K562 (cell line): ENCODE results near the gene SMIM29. TPM values are rescaled to one million over a fixed set of nuclear protein-coding genes. Genes with fewer than 3 reads are reported as not detected.
A peak's percentile ranks its signal among the peaks of the same experiment; 100 is the strongest.

Experiments used
- ARID4B ChIP-seq: sonication (generic); formaldehyde crosslinking; IDR thresholded peaks from 2 replicates; pipeline ENCODE4 v1.8.0; 2022; ENCODE audit warnings: mild to moderate bottlenecking, missing genetic modification reagents
- CREBBP ChIP-seq: IDR thresholded peaks from one replicate; pipeline ENCODE4 v1.6.1; 2012; ENCODE audit warnings: low read depth, mild to moderate bottlenecking, control low read depth, inconsistent platforms, low read length
- DACH1 ChIP-seq: fragments of 450-650 bp; IDR thresholded peaks from 2 replicates; pipeline ENCODE4 v1.6.1; 2018; ENCODE audit not compliant: partially characterized antibody
- FOXP4 ChIP-seq: sonication (generic); formaldehyde crosslinking; IDR thresholded peaks from 2 replicates; pipeline ENCODE4 v1.8.0; 2022; ENCODE audit warnings: mild to moderate bottlenecking, missing genetic modification reagents, borderline replicate concordance
- GABPB2 ChIP-seq: fragments of 250-450 bp; sonication (Bioruptor Pico); conservative IDR thresholded peaks from 2 replicates; pipeline ENCODE4 v1.5.1; 2021; ENCODE audit warnings: mild to moderate bottlenecking
- HLTF ChIP-seq: fragments of 450-650 bp; IDR thresholded peaks from 2 replicates; pipeline ENCODE4 v1.6.1; 2016
- HMG20A ChIP-seq: fragments of 450-650 bp; formaldehyde crosslinking; conservative IDR thresholded peaks from 2 replicates; pipeline ENCODE4 v1.4.0; 2020; ENCODE audit warnings: mild to moderate bottlenecking, mixed read lengths
- HOXB6 ChIP-seq: fragments of 250-450 bp; sonication (Bioruptor Pico); IDR thresholded peaks from 2 replicates; pipeline ENCODE4 v1.5.1; 2022; ENCODE audit warnings: mild to moderate bottlenecking, borderline replicate concordance
- JUN ChIP-seq, 2 experiments: sonication (generic) in 1 of 2; formaldehyde crosslinking in 1 of 2; IDR thresholded peaks; 2 replicates each; pipeline versions ENCODE4 v1.6.1 to v1.8.0; 2012 to 2022; ENCODE audit warnings: borderline replicate concordance in 2 of 2, mild to moderate bottlenecking in 2 of 2, improper control_type of control experiment in 1 of 2, low read depth in 1 of 2, low read length in 1 of 2, missing genetic modification reagents in 1 of 2
- JUNB ChIP-seq: fragments of 450-650 bp; formaldehyde crosslinking; conservative IDR thresholded peaks from 2 replicates; pipeline ENCODE4 v1.4.0; 2020; ENCODE audit warnings: mild to moderate bottlenecking
- MAFF ChIP-seq: IDR thresholded peaks from 2 replicates; pipeline ENCODE4 v1.6.1; 2012; ENCODE audit warnings: low read length, improper control_type of control experiment
- NR2C1 ChIP-seq, 2 experiments: fragments of 450-650 bp; IDR thresholded peaks; 2 replicates each; pipeline ENCODE4 v1.6.1; 2017; ENCODE audit warnings: mild to moderate bottlenecking in 2 of 2, antibody characterized with exemption in 1 of 2, inconsistent platforms in 1 of 2, missing compliant biosample characterization in 1 of 2, missing genetic modification characterization in 1 of 2
- PHB2 ChIP-seq: fragments of 450-650 bp; IDR thresholded peaks from 2 replicates; pipeline ENCODE4 v1.6.1; 2017; ENCODE audit warnings: low read depth
- POLR2H ChIP-seq: IDR thresholded peaks from 2 replicates; pipeline ENCODE4 v1.6.1; 2016; ENCODE audit warnings: missing genetic modification characterization, low read depth, mild to moderate bottlenecking, control low read depth, missing compliant biosample characterization, moderate library complexity
- PYGO2 ChIP-seq: fragments of 450-650 bp; IDR thresholded peaks from 2 replicates; pipeline ENCODE4 v1.6.1; 2016; ENCODE audit warnings: mild to moderate bottlenecking, missing genetic modification characterization, moderate library complexity, missing compliant biosample characterization
- TAF1 ChIP-seq: IDR thresholded peaks from 2 replicates; pipeline ENCODE4 v1.6.1; 2011; ENCODE audit warnings: mild to moderate bottlenecking, low read length, moderate library complexity; ENCODE audit not compliant: insufficient read depth, control insufficient read depth, severe bottlenecking; ENCODE audit errors: extremely low read depth
- UBTF ChIP-seq, 2 experiments: IDR thresholded peaks; 2 replicates each; pipeline ENCODE4 v1.6.1; 2012; ENCODE audit warnings: improper control_type of control experiment in 2 of 2, low read depth in 2 of 2, low read length in 2 of 2, borderline replicate concordance in 1 of 2
- ZNF79 ChIP-seq: fragments of 250-450 bp; sonication (Bioruptor Pico); IDR thresholded peaks from 2 replicates; pipeline ENCODE4 v1.4.0; 2020; ENCODE audit warnings: low read depth, mild to moderate bottlenecking, moderate library complexity
- polyA plus RNA-seq, 8 experiments: library from polyadenylated mRNA; depleted of rRNA in 4 of 8; stranded (reverse) in 5 of 8; unstranded in 3 of 8; fragments of >200 nt; fragmentation: Nextera tagmentation in 2 of 8; fragmentation: Illumina TruSeq in 1 of 8; extraction: Ambion mirVana in 2 of 8; extraction: Trizol in 1 of 8; gene quantifications; 2 replicates each; pipeline versions ENCODE4 v1.2.1 to v1.2.3, GENCODE V29; 2011 to 2014; ENCODE audit warnings: inconsistent platforms in 1 of 8, missing spikeins in 1 of 8
- total RNA-seq, 7 experiments: library from RNA; depleted of rRNA in 6 of 7; stranded (reverse); fragments of >200 nt in 6 of 7; fragmentation: Illumina TruSeq in 2 of 7; extraction: Trizol in 2 of 7; gene quantifications; 2 replicates each; pipeline versions ENCODE4 v1.2.1 to v1.2.3, GENCODE V29; 2011 to 2021; ENCODE audit warnings: low replicate concordance in 1 of 7

The SMIM29 gene
- total and polyA plus RNA-seq, 9 of the 15 experiments (the other 6 are each of a cell fraction or from before 2014, with no cell fraction given) = 6.5 to 36.7 (median 20.9) TPM

GRCh38 chr6:34248727-34249468 lies at the start of gene SMIM29 (continued):
- TF ChIP-seq ARID4B (CRISPR knock-in tag) (peak; percentile 91), NR2C1 (IDR thresholded peaks at IDR 0.05) (no peak), NR2C1 (tag; IDR thresholded peaks at IDR 0.05) (no peak), MAFF (no peak), HOXB6 (no peak), DACH1 (no peak), TAF1 (peak; percentile 37), PYGO2 (tag) (no peak), JUN (IDR thresholded peaks at IDR 0.05; ENCODE audit: borderline replicate concordance, low read depth, low read length) (peak; percentile 59; the same call in 1 of the 2 replicates), JUN (CRISPR knock-in tag; IDR thresholded peaks at IDR 0.05; ENCODE audit: borderline replicate concordance) (no peak; the same call in 1 of the 2 replicates), FOXP4 (peak; percentile 86; the same call in 1 of the 2 replicates), HLTF (peak; percentile 93), GABPB2 (CRISPR knock-in tag) (no peak), POLR2H (tag) (peak; percentile 63), CREBBP (no peak), JUNB (CRISPR knock-in tag) (no peak), ZNF79 (CRISPR knock-in tag) (no peak), PHB2 (peak; percentile 45; the same call in 1 of the 2 replicates), HMG20A (CRISPR knock-in tag) (no peak), UBTF (IDR thresholded peaks at IDR 0.05; ENCODE audit: borderline replicate concordance in 1 of 2, low read depth in 2 of 2, low read length in 2 of 2) (peak in 1 of 2 experiments; percentile 77; a peak in 1 of 4 replicates)
